DOHH2 (cell line): Measurements from ENCODE around the gene HNRNPM.

ENCODE experiments used
- H3F3A ChIP-seq: fragments of 200-600 bp; sonication (generic), shearing (Covaris generic); 2 replicates; pipeline ENCODE4 v1.6.0; 2016; ENCODE audit warnings: antibody characterized with exemption, mild to moderate bottlenecking; ENCODE audit not compliant: control insufficient read depth, insufficient read depth
- H3K27ac ChIP-seq: fragments of 200-600 bp; sonication (generic); 2 replicates; pipeline ENCODE4 v1.5.1; 2014; ENCODE audit warnings: low read depth, mild to moderate bottlenecking, low read length, moderate library complexity
- H3K27me3 ChIP-seq: fragments of 200-600 bp; sonication (generic); 2 replicates; pipeline ENCODE4 v1.6.1; 2014; ENCODE audit warnings: mild to moderate bottlenecking, low read length, mixed read lengths; ENCODE audit not compliant: control insufficient read depth
- H3K36me3 ChIP-seq: fragments of 200-600 bp; sonication (generic); 2 replicates; pipeline ENCODE4 v1.6.1; 2014; ENCODE audit warnings: mild to moderate bottlenecking, low read length, moderate library complexity, mixed read lengths; ENCODE audit not compliant: control insufficient read depth
- H3K4me1 ChIP-seq: fragments of 200-600 bp; sonication (generic); 2 replicates; pipeline ENCODE4 v1.6.1; 2014; ENCODE audit warnings: mild to moderate bottlenecking, low read length, mixed read lengths; ENCODE audit not compliant: control insufficient read depth
- H3K4me2 ChIP-seq: fragments of 200-600 bp; sonication (generic); 2 replicates; pipeline ENCODE4 v1.6.0; 2014; ENCODE audit warnings: mild to moderate bottlenecking, low read length, moderate library complexity
- H3K4me3 ChIP-seq: fragments of 200-600 bp; sonication (generic); 2 replicates; pipeline ENCODE4 v1.5.1; 2014; ENCODE audit warnings: mild to moderate bottlenecking, low read length, mixed read lengths
- H3K79me2 ChIP-seq: fragments of 200-600 bp; sonication (generic); 2 replicates; pipeline ENCODE4 v1.6.1; 2014; ENCODE audit warnings: mild to moderate bottlenecking, low read length, mixed read lengths; ENCODE audit not compliant: control insufficient read depth
- H3K9me2 ChIP-seq: fragments of 200-600 bp; sonication (generic); replicated peaks from 2 replicates; pipeline ENCODE4 v1.6.1; 2014; ENCODE audit warnings: mild to moderate bottlenecking, low read length, mixed read lengths; ENCODE audit not compliant: control insufficient read depth
- H3K9me3 ChIP-seq: fragments of 200-600 bp; sonication (generic); 2 replicates; pipeline ENCODE4 v1.6.1; 2014; ENCODE audit warnings: antibody characterized with exemption, low read length, mixed read lengths; ENCODE audit not compliant: control insufficient read depth, insufficient read depth
- H4K20me1 ChIP-seq: fragments of 200-600 bp; sonication (generic); 2 replicates; pipeline ENCODE4 v1.6.0; 2014; ENCODE audit warnings: low read depth, mild to moderate bottlenecking, antibody characterized with exemption, low read length, moderate library complexity; ENCODE audit not compliant: control insufficient read depth, insufficient read depth
- EZH2phosphoT487 ChIP-seq: fragments of 200-600 bp; sonication (generic); IDR thresholded peaks from 2 replicates; pipeline ENCODE4 v1.6.1; 2017; ENCODE audit warnings: borderline replicate concordance, mild to moderate bottlenecking, antibody characterized with exemption, low read length, moderate library complexity, mixed read lengths
- TF ChIP-seq, protein P1 (sequence below): fragments of 200-600 bp; sonication (generic); IDR thresholded peaks from one replicate; pipeline ENCODE4 v1.5.1; 2014; ENCODE audit warnings: antibody characterized with exemption, mild to moderate bottlenecking, low read depth, low read length; ENCODE audit not compliant: poor library complexity, severe bottlenecking

HNRNPM gene

GRCh38 chr19:8510589-8511115 lies 65.9 kb downstream of the HNRNPM start:
- Histone ChIP-seq H3K9me2 (no peaks in the 10 kb centered on the region), H3K4me1 (peaks cover 26% of the 10 kb centered on the region), H3K27me3 (no peaks in the 10 kb centered on the region), H3K79me2 (peaks cover 12% of the 10 kb centered on the region), H3K4me2 (no peak overlapping the region), H4K20me1 (no peaks in the 10 kb centered on the region), H3K27ac (no peak overlapping the region), H3K4me3 (no peak overlapping the region), H3F3A (no peaks in the 10 kb centered on the region), H3K9me3 (no peaks in the 10 kb centered on the region), H3K36me3 (no peaks in the 10 kb centered on the region; the same call in 1 of the 2 replicates)
- TF ChIP-seq, protein P1, sequence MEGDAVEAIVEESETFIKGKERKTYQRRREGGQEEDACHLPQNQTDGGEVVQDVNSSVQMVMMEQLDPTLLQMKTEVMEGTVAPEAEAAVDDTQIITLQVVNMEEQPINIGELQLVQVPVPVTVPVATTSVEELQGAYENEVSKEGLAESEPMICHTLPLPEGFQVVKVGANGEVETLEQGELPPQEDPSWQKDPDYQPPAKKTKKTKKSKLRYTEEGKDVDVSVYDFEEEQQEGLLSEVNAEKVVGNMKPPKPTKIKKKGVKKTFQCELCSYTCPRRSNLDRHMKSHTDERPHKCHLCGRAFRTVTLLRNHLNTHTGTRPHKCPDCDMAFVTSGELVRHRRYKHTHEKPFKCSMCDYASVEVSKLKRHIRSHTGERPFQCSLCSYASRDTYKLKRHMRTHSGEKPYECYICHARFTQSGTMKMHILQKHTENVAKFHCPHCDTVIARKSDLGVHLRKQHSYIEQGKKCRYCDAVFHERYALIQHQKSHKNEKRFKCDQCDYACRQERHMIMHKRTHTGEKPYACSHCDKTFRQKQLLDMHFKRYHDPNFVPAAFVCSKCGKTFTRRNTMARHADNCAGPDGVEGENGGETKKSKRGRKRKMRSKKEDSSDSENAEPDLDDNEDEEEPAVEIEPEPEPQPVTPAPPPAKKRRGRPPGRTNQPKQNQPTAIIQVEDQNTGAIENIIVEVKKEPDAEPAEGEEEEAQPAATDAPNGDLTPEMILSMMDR = no peak
- TF ChIP-seq EZH2phosphoT487 = no peak

- Histone ChIP-seq H4K20me1 (no peaks in the 10 kb centered on the region), H3K9me2 (no peaks in the 10 kb centered on the region), H3K79me2 (peaks cover 12% of the 10 kb centered on the region), H3K9me3 (no peaks in the 10 kb centered on the region), H3K27ac (no peak overlapping the region), H3K27me3 (no peaks in the 10 kb centered on the region), H3K4me2 (no peak overlapping the region), H3K36me3 (no peaks in the 10 kb centered on the region; the same call in 1 of the 2 replicates), H3F3A (no peaks in the 10 kb centered on the region), H3K4me1 (peaks cover 21% of the 10 kb centered on the region), H3K4me3 (no peak overlapping the region)
- TF ChIP-seq, protein P1 = peak; percentile 34
- no peak for TF ChIP-seq EZH2phosphoT487
Measured at GRCh38 chr19:8511573-8512101, 66.9 kb downstream of the HNRNPM start.

GRCh38 chr19:8512115-8512967 lies 67.6 kb downstream of the HNRNPM start:
- H3K4me2 ChIP-seq = peak overlapping the region; percentile 87
- H3K36me3 ChIP-seq = no peaks in the 10 kb centered on the region; the same call in 1 of the 2 replicates
- peak overlapping the region; percentile 85 for H3K4me3 ChIP-seq
- TF ChIP-seq EZH2phosphoT487 = no peak
- TF ChIP-seq, protein P1 = no peak
- no peaks in the 10 kb centered on the region for H3K9me3 ChIP-seq
- no peaks in the 10 kb centered on the region for H4K20me1 ChIP-seq
- H3K4me1 ChIP-seq = peaks cover 21% of the 10 kb centered on the region
- H3F3A ChIP-seq = no peaks in the 10 kb centered on the region
- H3K79me2 ChIP-seq = peaks cover 12% of the 10 kb centered on the region
- H3K9me2 ChIP-seq = no peaks in the 10 kb centered on the region
- H3K27ac ChIP-seq = no peak overlapping the region
- H3K27me3 ChIP-seq = no peaks in the 10 kb centered on the region
